ENCODE results near the gene GLI3.
A peak's percentile ranks its signal among the peaks of the same experiment; 100 is the strongest.

The GLI3 gene

GRCh38 chr7:42236976-42237810 is at the start of gene GLI3:
TSS of gene GLI3 (minus strand) at chr7:42237209. CDS start at chr7:42223253, 13,956 bp downstream.
- H3K9me3 ChIP-seq (ENCODE audit: insufficient read depth, low read length, severe bottlenecking) = no peaks in the 10 kb centered on the region
- H3K27me3 ChIP-seq (ENCODE audit: insufficient read depth, low read length, poor library complexity) = peaks cover 2% of the 10 kb centered on the region
- peak; percentile 79 for DNase-seq
- TF ChIP-seq CTCF (IDR thresholded peaks at IDR 0.05; ENCODE audit: borderline replicate concordance, extremely low read depth, low read length, poor library complexity, severe bottlenecking) (peak; percentile 34), EZH2 (IDR thresholded peaks at IDR 0.05; ENCODE audit: borderline replicate concordance, low read depth, low read length, severe bottlenecking) (no peak)
- H3K27ac ChIP-seq (ENCODE audit: low read length) = peak within 1 kb of the TSS; percentile 81
- peak within 1 kb of the TSS; percentile 96 for H2AFZ ChIP-seq (ENCODE audit: low read depth, low read length)
- peak within 1 kb of the TSS; percentile 92 for H3K4me2 ChIP-seq (ENCODE audit: insufficient read depth, low read length)
- peaks cover 40% of the 10 kb centered on the region for H3K79me2 ChIP-seq (ENCODE audit: insufficient read depth, low read length)
- peak; percentile 71 for ATAC-seq (ENCODE audit: insufficient read depth, low read depth)
- no peaks in the 10 kb centered on the region for H3K36me3 ChIP-seq (ENCODE audit: insufficient read depth, low read length)
- H4K20me1 ChIP-seq (ENCODE audit: insufficient read depth, low read length) = peaks cover 13% of the 10 kb centered on the region; the same call in 1 of the 2 replicates
- H3K9ac ChIP-seq (ENCODE audit: low read depth, low read length) = peak within 1 kb of the TSS; percentile 82
- H3K4me3 ChIP-seq (ENCODE audit: low read depth in 1 of 2, low read length in 2 of 2) = peak within 1 kb of the TSS; percentile 88 to 93
- peaks cover 32% of the 10 kb centered on the region for H3K4me1 ChIP-seq (ENCODE audit: insufficient read depth, low read length)

GRCh38 chr7:42285383-42285824 is 48.4 kb upstream of the GLI3 start:
- Histone ChIP-seq H4K20me1 (ENCODE audit: insufficient read depth, low read length) (no peaks in the 10 kb centered on the region), H3K27ac (ENCODE audit: low read length) (no peak overlapping the region), H3K4me2 (ENCODE audit: insufficient read depth, low read length) (no peak overlapping the region), H3K27me3 (ENCODE audit: insufficient read depth, low read length, poor library complexity) (peaks cover 6% of the 10 kb centered on the region), H3K79me2 (ENCODE audit: insufficient read depth, low read length) (no peaks in the 10 kb centered on the region), H3K36me3 (ENCODE audit: insufficient read depth, low read length) (no peaks in the 10 kb centered on the region), H2AFZ (ENCODE audit: low read depth, low read length) (no peak overlapping the region), H3K9ac (ENCODE audit: low read depth, low read length) (no peak overlapping the region), H3K4me3 (ENCODE audit: low read depth in 1 of 2, low read length in 2 of 2) (no peak overlapping the region), H3K4me1 (ENCODE audit: insufficient read depth, low read length) (no peaks in the 10 kb centered on the region), H3K9me3 (ENCODE audit: insufficient read depth, low read length, severe bottlenecking) (no peaks in the 10 kb centered on the region)
- DNase-seq = no peak
- no peak for TF ChIP-seq CTCF (IDR thresholded peaks at IDR 0.05; ENCODE audit: borderline replicate concordance, extremely low read depth, low read length, poor library complexity, severe bottlenecking)
- ATAC-seq (ENCODE audit: insufficient read depth, low read depth) = no peak

GRCh38 chr7:42283553-42283952 is 46.5 kb upstream of the GLI3 start:
- Histone ChIP-seq H3K4me3 (ENCODE audit: low read depth in 1 of 2, low read length in 2 of 2) (no peak overlapping the region), H3K9me3 (ENCODE audit: insufficient read depth, low read length, severe bottlenecking) (no peaks in the 10 kb centered on the region), H3K27ac (ENCODE audit: low read length) (no peak overlapping the region), H3K9ac (ENCODE audit: low read depth, low read length) (no peak overlapping the region), H3K4me2 (ENCODE audit: insufficient read depth, low read length) (no peak overlapping the region), H3K79me2 (ENCODE audit: insufficient read depth, low read length) (no peaks in the 10 kb centered on the region), H4K20me1 (ENCODE audit: insufficient read depth, low read length) (no peaks in the 10 kb centered on the region), H3K36me3 (ENCODE audit: insufficient read depth, low read length) (no peaks in the 10 kb centered on the region), H3K27me3 (ENCODE audit: insufficient read depth, low read length, poor library complexity) (no peaks in the 10 kb centered on the region), H3K4me1 (ENCODE audit: insufficient read depth, low read length) (no peaks in the 10 kb centered on the region), H2AFZ (ENCODE audit: low read depth, low read length) (no peak overlapping the region)
- ATAC-seq (ENCODE audit: insufficient read depth, low read depth) (no peak), DNase-seq (no peak)
- TF ChIP-seq EZH2 (IDR thresholded peaks at IDR 0.05; ENCODE audit: borderline replicate concordance, low read depth, low read length, severe bottlenecking) = no peak
- TF ChIP-seq CTCF (IDR thresholded peaks at IDR 0.05; ENCODE audit: borderline replicate concordance, extremely low read depth, low read length, poor library complexity, severe bottlenecking) = no peak

All from DND-41 (cell line).